Dermis microvascular lymphatic vessel endothelial cell (primary cell): ENCODE data around the gene TECPR2. TPM values are rescaled to one million over a fixed set of nuclear protein-coding genes. Genes with fewer than 3 reads are reported as not detected.
"Not testable (repeated sequence)": the region's sequence is repeated elsewhere in the genome, so short reads cannot be mapped to it uniquely, and the experiment has no call there.

Experiments
- DNase-seq, 2 donors: peaks; one replicate each; pipeline versions ENCODE4 v3.0.0 to v3.0.0-alpha.2; 2010; ENCODE audit warnings: low read depth in 2 of 2
- total RNA-seq: library from RNA; depleted of rRNA; stranded (reverse); fragments of >200 nt; gene quantifications from 2 replicates; pipeline ENCODE4 v1.2.1, GENCODE V29; 2014

The TECPR2 gene
- total RNA-seq, 1 donor from 2014 or later = 6.2 TPM

GRCh38 chr14:102507081-102507856 lies 144.5 kb downstream of the TECPR2 start:
- DNase-seq = no peak

GRCh38 chr14:102507857-102508312 lies 145.1 kb downstream of the TECPR2 start:
- DNase-seq = no peak

DNA sequence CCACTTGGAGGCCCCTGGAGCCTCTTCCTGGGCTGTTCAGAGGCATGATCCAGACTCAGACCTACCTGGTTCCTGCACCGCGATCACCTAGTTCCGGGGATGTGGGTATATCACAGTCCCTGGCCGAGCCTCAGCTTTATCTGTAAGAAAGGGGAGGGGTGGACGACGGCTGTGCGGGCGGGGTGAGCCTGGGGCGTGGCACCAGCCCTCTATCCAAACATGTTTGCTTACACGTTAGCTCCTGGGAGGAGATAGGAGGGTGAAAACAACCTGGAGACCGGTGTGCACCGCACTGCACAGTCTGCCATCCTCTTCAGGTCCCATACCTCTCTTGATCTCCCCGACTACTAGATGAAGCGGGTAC lies 145.7 kb downstream of the TECPR2 start:
- DNase-seq = no peak

GRCh38 chr14:102508774-102509745 lies 146.3 kb downstream of the TECPR2 start:
- peak in 1 of 2 donors; percentile 48 for DNase-seq

GRCh38 chr14:102509746-102510615 lies 147.2 kb downstream of the TECPR2 start, which contains the start of gene ANKRD9:
ANKRD9 (minus strand) TSS chr14:102509776; CDS start chr14:102507889, 1,887 bp downstream.
- DNase-seq = peak; percentile 77 to 95

DNA sequence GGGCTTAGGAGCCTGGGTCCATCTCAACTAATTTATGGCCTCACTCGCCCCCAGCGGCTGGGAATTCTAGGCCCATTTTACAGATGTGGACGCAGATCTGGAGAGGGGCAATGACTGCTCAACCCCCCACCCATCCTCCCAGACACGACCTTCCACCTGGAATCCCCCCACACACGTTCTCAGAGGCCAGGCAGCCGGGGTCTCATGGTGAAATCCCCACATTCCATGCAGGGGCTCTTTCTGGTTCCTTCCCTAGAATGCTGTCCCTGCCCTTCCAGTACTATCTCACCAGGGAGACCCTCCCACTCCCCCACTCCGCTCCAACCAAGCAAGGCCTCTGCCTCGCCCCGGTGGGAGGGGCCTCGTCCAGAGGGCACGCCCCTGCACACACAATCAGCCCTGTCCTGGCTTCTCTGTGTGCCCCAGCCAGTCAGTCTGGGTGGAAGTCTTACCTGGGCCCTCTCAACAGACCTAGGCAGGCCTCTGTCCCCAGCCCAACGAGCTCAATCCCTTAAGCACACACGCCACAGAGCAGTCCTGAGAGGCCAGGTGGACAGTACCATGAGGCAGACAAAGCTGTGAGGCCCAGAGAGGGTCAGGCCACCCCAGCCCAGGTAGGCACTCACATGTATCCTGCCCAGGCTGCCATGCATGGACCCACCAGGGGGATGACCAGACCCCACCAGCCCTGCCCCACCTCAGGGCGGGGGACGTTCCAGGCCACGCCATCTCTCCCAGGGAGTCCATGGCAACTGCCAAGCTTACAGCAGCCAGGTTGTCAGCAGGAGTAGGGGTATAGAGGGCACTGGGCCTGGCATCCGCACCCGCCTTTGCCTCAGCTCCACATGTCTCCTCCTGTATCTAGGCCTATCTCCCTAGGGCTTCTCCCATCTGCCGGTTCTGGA lies 148.1 kb downstream of the TECPR2 start:
- DNase-seq = peak in 1 of 2 donors; percentile 34

DNA sequence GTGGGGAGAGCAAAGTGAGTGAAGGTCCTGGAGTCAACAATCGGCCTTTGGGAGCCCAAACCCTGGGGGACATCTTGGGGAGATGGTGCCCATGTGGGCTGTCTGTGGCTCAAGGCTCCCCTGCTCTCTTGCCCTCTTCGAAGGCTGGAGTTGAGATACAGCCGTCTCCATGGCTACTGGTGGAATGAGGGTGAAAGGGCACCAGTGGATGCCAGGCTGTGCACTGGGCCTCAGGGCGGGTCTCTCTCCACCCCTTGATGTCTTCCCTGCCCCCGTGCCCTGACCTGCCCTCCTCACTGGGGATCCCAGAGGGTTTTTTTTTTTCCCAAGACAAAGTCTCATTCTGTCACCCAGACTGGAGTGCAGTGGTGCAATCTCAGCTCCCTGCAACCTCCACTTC lies 148.8 kb downstream of the TECPR2 start:
- no peak for DNase-seq

DNA sequence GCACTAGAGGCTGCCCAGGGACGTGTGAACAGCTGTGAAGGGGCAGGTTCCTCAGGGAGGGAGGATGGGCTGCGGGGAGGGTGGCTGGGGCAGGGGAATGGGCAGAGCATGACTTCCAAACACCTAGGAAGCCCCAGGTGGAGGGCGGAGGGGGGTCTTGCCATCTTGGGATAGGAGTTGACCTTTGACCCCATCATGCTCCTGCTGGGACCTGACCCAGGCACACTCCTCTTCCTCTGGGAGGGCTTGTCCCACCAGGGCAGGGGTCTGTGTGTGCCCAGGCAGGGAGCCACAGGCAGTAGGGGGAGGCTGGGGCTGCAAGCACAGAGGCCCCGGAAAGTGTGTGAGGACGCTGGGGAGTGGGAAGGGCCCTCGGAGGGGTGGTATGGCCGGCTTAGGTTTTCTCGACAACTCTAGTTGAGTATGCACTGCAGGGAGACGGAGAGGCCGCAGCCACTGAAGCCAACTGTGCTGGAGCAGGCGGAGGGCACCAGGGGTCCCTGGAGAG lies 150.1 kb downstream of the TECPR2 start:
- DNase-seq = no peak

- no peak for DNase-seq
Observed at GRCh38 chr14:102513899-102514772, 151.4 kb downstream of the TECPR2 start.

DNA sequence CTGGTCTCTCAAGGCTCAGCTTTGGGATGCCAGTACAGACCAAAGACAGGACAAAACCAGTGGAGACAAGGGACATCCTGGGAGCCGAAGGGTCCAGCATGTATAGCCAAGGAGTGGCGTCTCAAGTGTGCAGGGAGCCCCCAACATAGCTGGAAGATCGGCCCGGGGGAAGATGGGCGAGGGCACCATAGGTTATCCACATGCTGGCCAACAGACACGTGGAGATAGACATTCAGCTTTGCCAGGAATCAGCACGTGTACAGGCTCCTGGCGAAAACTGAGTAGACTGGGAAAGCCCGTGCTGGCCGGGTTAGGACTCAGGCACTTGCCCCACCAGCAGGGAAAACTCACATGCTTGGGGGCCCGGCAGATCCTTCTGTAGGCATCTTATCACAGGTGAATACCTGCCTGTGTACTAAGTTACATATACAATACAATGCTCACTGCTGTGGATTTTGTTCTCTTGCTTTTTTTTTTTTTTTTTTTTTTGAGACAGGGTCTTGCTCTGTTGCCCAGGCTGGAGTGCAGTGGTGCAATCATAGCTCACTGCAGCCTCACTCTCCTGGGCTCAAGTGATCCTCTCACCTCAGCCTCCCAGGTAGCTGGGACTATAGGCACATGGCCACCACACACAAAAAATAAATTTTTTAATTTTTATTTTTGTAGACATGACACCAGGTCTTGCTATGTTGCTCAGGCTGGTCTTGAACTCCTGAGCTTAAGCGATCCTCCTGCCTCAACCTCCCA lies 152.4 kb downstream of the TECPR2 start:
- DNase-seq = no peak

DNA sequence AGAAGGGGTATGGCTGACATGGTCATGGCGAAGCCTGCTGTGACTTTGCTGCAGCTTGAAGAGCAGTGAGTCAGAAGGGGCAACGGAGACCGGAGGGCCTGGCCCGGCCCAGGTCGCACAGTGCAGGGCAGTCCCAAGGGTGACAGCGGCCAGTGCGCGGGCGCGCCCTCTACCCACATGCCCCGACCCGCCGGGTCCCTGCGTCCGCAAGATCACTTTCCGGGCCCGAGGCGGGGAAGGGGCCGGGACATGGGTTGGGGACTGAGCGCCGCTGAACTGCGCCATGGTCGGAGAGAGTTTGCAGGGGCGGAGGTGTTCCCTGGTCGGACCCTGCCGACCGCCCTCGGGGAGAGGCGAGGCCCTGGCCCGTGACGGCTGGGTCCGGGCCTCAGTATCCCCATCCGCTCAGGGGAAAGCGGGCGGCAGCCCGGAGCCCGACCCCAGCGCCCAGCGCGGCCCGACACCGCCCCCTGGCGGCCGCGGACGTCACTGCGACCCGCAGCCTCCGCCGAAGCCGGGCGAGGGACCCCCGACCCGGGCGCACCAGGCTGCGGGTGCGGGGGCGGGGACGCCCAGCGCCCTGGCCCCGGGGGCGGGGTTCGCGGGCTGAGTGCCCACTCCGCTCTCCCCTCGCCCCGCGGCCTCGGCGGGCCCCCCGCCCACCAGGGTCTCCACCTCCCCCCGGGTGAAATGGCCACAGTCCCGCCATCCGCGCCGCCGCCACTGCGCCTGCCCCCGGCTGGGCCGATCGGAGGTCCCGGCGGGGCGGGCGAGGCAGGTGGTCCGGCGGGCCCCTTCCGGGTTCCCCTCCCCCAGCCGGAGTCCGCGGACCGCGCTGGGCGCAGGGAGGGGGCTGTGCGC lies 154.0 kb downstream of the TECPR2 start:
- DNase-seq = peak in 1 of 2 donors; percentile 28

GRCh38 chr14:102517392-102518062 lies 154.8 kb downstream of the TECPR2 start:
- DNase-seq = no peak

GRCh38 chr14:102518063-102518648 lies 155.4 kb downstream of the TECPR2 start:
- no peak for DNase-seq

DNA sequence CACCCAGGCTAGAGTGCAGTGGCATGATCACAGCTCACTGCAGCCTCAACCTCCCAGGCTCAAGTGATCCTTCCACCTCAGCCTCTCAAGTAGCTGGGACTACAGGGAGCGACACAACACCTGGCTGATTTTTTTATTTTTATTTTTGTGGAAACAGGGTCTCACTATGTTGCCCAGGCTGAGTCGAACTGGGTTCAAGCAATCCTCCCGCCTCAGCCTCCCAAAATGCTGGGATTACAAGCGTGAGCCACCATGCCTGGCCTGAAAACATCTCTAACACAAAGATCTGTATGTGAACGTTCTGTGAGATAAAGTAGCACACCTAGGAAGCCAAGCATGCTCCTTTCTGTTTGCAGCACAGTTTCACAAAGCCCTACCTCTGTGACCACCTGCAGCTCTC lies 157.0 kb downstream of the TECPR2 start:
- DNase-seq = not testable (repeated sequence)

DNA sequence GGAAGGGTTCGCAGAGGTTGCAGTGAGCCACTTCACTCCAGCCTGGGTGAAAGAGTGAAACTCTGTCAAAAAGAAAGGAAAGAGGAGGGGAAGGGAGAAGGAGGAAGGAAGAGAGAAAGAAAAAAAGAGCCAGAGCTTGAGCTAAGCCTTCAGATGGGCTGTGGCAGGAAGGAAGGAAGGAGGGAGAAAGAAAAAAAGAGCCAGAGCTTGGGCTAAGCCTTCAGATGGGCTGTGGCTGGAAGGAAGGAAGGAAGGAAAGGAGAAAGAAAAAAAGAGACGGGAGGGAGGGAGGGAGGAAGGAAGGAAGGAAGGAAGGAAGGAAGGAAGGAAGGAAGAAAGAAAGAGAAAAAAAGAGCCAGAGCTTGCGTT lies 160.4 kb downstream of the TECPR2 start:
- DNase-seq = no peak
